Heart left ventricle (tissue), 16 donors: Measurements from ENCODE around the gene ARSI. TPM values are rescaled to one million over a fixed set of nuclear protein-coding genes. Genes with fewer than 3 reads are reported as not detected.

Source experiments
- ATAC-seq, 4 donors: fragments of 200-7000 bp; cut with Tn5 transposase; one replicate each; pipeline ENCODE4 v1.9.1; 2020 to 2022; ENCODE audit warnings: moderate library complexity in 4 of 4, mild to moderate bottlenecking in 3 of 4, moderate number of reproducible peaks in 1 of 4
- DNase-seq, 5 donors: peaks; one replicate each; pipeline ENCODE4 v3.0.0-alpha.2; 2020
- H3K27ac ChIP-seq, 12 donors: fragments of 200-600 bp; sonication (generic) in 4 of 12; one replicate each; pipeline versions ENCODE4 v1.5.0 to v1.8.0; 2016 to 2022; ENCODE audit warnings: mild to moderate bottlenecking in 2 of 12
- H3K27me3 ChIP-seq, 9 donors: fragments of 200-600 bp; sonication (generic) in 2 of 9; one replicate each; pipeline versions ENCODE4 v1.5.1 to v1.8.0; 2016 to 2022; ENCODE audit warnings: mild to moderate bottlenecking in 3 of 9
- H3K36me3 ChIP-seq, 9 donors: fragments of 200-600 bp; sonication (generic) in 2 of 9; one replicate each; pipeline versions ENCODE4 v1.5.0 to v1.8.0; 2018 to 2022; ENCODE audit warnings: mild to moderate bottlenecking in 2 of 9
- H3K4me1 ChIP-seq, 12 donors: fragments of 200-600 bp; sonication (generic) in 4 of 12; one replicate each; pipeline versions ENCODE4 v1.5.0 to v1.8.0; 2016 to 2022; ENCODE audit warnings: mild to moderate bottlenecking in 3 of 12
- H3K4me3 ChIP-seq, 12 donors: fragments of 200-600 bp; sonication (generic) in 4 of 12; one replicate each; pipeline versions ENCODE4 v1.5.0 to v1.8.0; 2017 to 2022; ENCODE audit warnings: mild to moderate bottlenecking in 9 of 12, moderate library complexity in 4 of 12
- H3K9me3 ChIP-seq, 12 donors: fragments of 200-600 bp; sonication (generic) in 4 of 12; one replicate each; pipeline versions ENCODE4 v1.5.0 to v1.8.0; 2016 to 2022; ENCODE audit warnings: mild to moderate bottlenecking in 1 of 12
- CTCF ChIP-seq, 12 donors: fragments of 200-600 bp; sonication (generic) in 4 of 12; IDR thresholded peaks; one replicate each; pipeline versions ENCODE4 v1.5.0 to v1.8.0; 2018 to 2022; ENCODE audit warnings: antibody characterized with exemption in 12 of 12, mild to moderate bottlenecking in 5 of 12
- POLR2A ChIP-seq, 2 donors: fragments of 450-650 bp; IDR thresholded peaks; one replicate each; pipeline ENCODE4 v1.6.1; 2017; ENCODE audit warnings: antibody characterized with exemption in 2 of 2, mild to moderate bottlenecking in 2 of 2, moderate library complexity in 2 of 2
- WGBS, 4 donors: extraction: QIAGEN DNeasy Blood & Tissue Kit in 2 of 4; methylation state at CpG; one replicate each; pipeline versions ENCODE4 v1.1.5 to v1.1.7; 2013 to 2018; 5-methylcytosine and 5-hydroxymethylcytosine counted together
- intact Hi-C, 10 donors: fragments of 100-400 bp; cut with DNase I; formaldehyde crosslinking; loops; one replicate each; pipeline versions ENCODE4 v1.11.1 to v1.14.2; 2022
- polyA plus RNA-seq, 2 donors: library from polyadenylated mRNA; stranded (reverse); fragments of 200-250 nt; gene quantifications; one replicate each; pipeline ENCODE4 v1.2.3, GENCODE V29; 2013
- total RNA-seq, 9 donors: library from RNA; depleted of rRNA in 2 of 9; stranded (reverse); fragments of >200 nt in 2 of 9; fragmentation: NEBNext Ultra II Directional in 3 of 9; extraction: Animal tissue kit (Norgen Biotek cat#: 25700) in 3 of 9; gene quantifications; one replicate each; pipeline versions ENCODE4 v1.1.0 to v1.2.4, GENCODE V29; 2016 to 2023
- donor health status: ischemic (EF 13 %, LVEDD 7.1; RV severe dilation, severe dysfunction).
- donor health status: healthy with polysubstance abuse.
- donor health status: DM: no; HTN: yes; CAD: no.
- donor health status: DM: no; HTN: no; CAD: no.
- donor health status: ischemic (EF 25% LVEDD 6.9; RV normal size, moderate dysfunction).
- donor health status: ischemic (EF 25% LVEDD 5.7; RV mildly dilated, moderate dysfunction).
- donor health status: healthy.
- donor health status: DM: yes; HTN: yes; CAD: no.
- donor health status: ischemic (EF 35%, LVEDD 5.7; RV mildly dilated, moderate dysfunction).
- donor health status: nonischemic (EF 11% LVEDD 7.7; RV severe dilation, severe dysfunction).
- donor health status: DM: yes; HTN: yes; CAD: no.
- donor health status: PGD.
- donor health status: ischemic (EF 29% LVEDD 5.4; RV normal size, mild dysfunction).
- donor health status: nonischemic (EF 23%, LVEDD 6.1; RV moderate dilation, normal function).

The ARSI gene
- total and polyA plus RNA-seq, 11 donors, result 0.12 to 0.95 (median 0.42) TPM; not detected in 3

DNA sequence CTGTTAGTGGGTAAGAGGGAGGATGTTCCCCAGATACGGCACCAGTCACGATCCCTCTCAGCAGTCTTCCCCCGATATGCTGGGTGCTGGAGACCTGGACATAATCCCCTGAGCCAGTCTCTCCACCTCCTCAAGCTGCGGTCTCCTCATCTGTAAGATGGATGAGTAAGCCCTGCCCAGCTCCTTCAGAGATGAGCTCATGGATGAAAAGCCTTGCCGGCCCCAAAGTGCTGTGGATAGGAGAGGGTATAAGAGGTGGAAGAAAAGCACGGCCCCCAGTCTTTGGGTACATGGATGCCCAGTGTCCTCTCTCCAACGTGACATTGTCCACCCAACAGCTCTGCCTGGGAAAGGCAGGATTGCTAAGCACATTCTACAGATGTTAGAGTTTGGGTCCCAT, 17.6 kb downstream of the ARSI start:
- intact Hi-C loops, result no loop called here
- H3K4me3 ChIP-seq, result no peak overlapping the region
- H3K36me3 ChIP-seq, result no peaks in the 10 kb centered on the region
- no peak for ATAC-seq
- peaks cover 0 to 3% (median 0%) of the 10 kb centered on the region in 9 donors for H3K27me3 ChIP-seq
- no peak for DNase-seq
- H3K27ac ChIP-seq, result no peak overlapping the region
- TF ChIP-seq POLR2A (IDR thresholded peaks at IDR 0.05) (no peak), CTCF (IDR thresholded peaks at IDR 0.05) (no peak)
- H3K9me3 ChIP-seq, result no peaks in the 10 kb centered on the region
- H3K4me1 ChIP-seq, result no peaks in the 10 kb centered on the region
- 92 to 98% (median 94%) methylated on average over 7 of the region's 7 CpGs for WGBS, 4 donors

GRCh38 chr5:150284311-150284710, 18.4 kb downstream of the ARSI start:
- no peak for ATAC-seq

DNA sequence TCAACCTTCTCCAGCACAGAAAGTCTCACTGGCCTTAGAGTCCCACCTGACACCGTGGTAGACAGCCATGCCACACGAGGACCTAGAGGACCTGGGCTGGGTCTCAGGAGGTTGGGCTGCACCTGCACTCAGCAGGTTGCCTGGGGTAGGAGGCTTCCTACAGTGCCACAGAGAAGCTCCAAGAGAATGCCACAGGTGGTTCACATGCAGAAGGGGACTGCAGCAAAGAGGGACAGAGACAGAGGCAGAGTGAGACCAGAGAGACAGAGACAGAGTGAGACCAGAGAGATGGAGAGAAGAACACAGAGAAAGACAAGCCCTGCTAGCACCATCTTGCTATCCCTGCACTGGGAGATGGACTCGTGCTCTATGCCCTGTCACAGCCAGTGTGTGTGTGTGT, 18.8 kb downstream of the ARSI start:
- Histone ChIP-seq H3K36me3 (no peaks in the 10 kb centered on the region), H3K27ac (no peak overlapping the region), H3K4me3 (no peak overlapping the region), H3K27me3 (no peaks in the 10 kb centered on the region), H3K9me3 (no peaks in the 10 kb centered on the region), H3K4me1 (no peaks in the 10 kb centered on the region)
- no peak for DNase-seq
- intact Hi-C loops, result no loop called here
- no peak for TF ChIP-seq CTCF (IDR thresholded peaks at IDR 0.05)
- no peak for TF ChIP-seq POLR2A (IDR thresholded peaks at IDR 0.05)
- 69 to 87% (median 84%) methylated on average over 3 of the region's 3 CpGs for WGBS, 4 donors
- ATAC-seq, result no peak

More at GRCh38 chr5:150284311-150284710, 18.4 kb downstream of the ARSI start:
- H3K36me3 ChIP-seq, result no peaks in the 10 kb centered on the region
- DNase-seq, result no peak
- no peak overlapping the region for H3K4me3 ChIP-seq
- no peaks in the 10 kb centered on the region for H3K4me1 ChIP-seq
- no peak overlapping the region for H3K27ac ChIP-seq
- intact Hi-C loops, result no loop called here
- WGBS, 4 donors, result 68 to 81% (median 73%) methylated on average over 13 of the region's 13 CpGs
- TF ChIP-seq CTCF (IDR thresholded peaks at IDR 0.05) (no peak), POLR2A (IDR thresholded peaks at IDR 0.05) (no peak)
- H3K27me3 ChIP-seq, result no peaks in the 10 kb centered on the region
- no peaks in the 10 kb centered on the region for H3K9me3 ChIP-seq

DNA sequence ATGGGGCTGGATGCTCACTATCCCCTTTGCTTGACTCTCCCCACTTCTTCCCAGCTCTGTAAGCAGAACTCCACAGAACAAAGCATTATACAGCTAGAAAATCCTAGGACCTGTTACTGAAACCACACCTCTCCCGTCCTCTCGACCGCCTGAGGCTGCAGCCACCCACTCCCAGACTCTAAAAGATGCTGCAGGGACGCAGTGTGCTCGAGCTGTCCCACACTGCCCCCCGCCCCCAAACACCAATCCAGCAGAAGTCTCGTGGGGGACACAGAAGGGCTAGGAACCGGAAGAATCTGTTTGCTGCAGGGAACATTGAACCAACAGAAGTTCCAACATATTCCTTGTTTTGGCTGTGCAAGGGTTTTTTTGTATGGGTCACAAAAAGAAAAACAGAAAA, 20.7 kb downstream of the ARSI start:
- intact Hi-C loops, result no loop called here
- ATAC-seq, result no peak
- no peaks in the 10 kb centered on the region for H3K36me3 ChIP-seq

More for the DNA sequence above, 20.7 kb downstream of the ARSI start:
- Histone ChIP-seq H3K4me3 (no peak overlapping the region), H3K27me3 (no peaks in the 10 kb centered on the region), H3K27ac (no peak overlapping the region), H3K9me3 (no peaks in the 10 kb centered on the region), H3K4me1 (no peaks in the 10 kb centered on the region)
- no peak for DNase-seq
- 71 to 80% (median 76%) methylated on average over 8 of the region's 8 CpGs for WGBS, 4 donors
- no peak for TF ChIP-seq CTCF (IDR thresholded peaks at IDR 0.05)
- no peak for TF ChIP-seq POLR2A (IDR thresholded peaks at IDR 0.05)
